Inflammatory macrophage treated with lipopolysaccharide for 1 hour (primary cell): Measurements from ENCODE around the gene GALNT7.
"Not testable (repeated sequence)": the region's sequence is repeated elsewhere in the genome, so short reads cannot be mapped to it uniquely, and the experiment has no call there.

Experiments used
- DNase-seq, 2 donors: peaks; one replicate each; pipeline ENCODE4 v3.0.0-alpha.2; 2020 to 2022

The GALNT7 gene

GRCh38 chr4:173167758-173168395 is 734 bp upstream of the GALNT7 start:
- DNase-seq: peak; percentile 26 to 27

GRCh38 chr4:173169178-173169427 is 492 bp downstream of the GALNT7 start:
- DNase-seq: no peak

GRCh38 chr4:173169428-173170181 is 994 bp downstream of the GALNT7 start:
- DNase-seq: peak; percentile 71 to 89

- no peak for DNase-seq
Observed at GRCh38 chr4:173170182-173170778, 1.7 kb downstream of the GALNT7 start.

- peak in 1 of 2 donors; percentile 41 for DNase-seq
Observed at GRCh38 chr4:173171098-173171497, 2.5 kb downstream of the GALNT7 start.

- peak in 1 of 2 donors; percentile 41 for DNase-seq
Observed at GRCh38 chr4:173171987-173172386, 3.4 kb downstream of the GALNT7 start.

- DNase-seq: no peak
Observed at GRCh38 chr4:173174184-173174583, 5.6 kb downstream of the GALNT7 start.

GRCh38 chr4:173174594-173175012 is 6.0 kb downstream of the GALNT7 start:
- peak; percentile 65 to 91 for DNase-seq

- no peak for DNase-seq
Observed at GRCh38 chr4:173176010-173176409, 7.4 kb downstream of the GALNT7 start.

- no peak for DNase-seq
Observed at GRCh38 chr4:173177232-173177631, 8.6 kb downstream of the GALNT7 start.

GRCh38 chr4:173178144-173178543 is 9.5 kb downstream of the GALNT7 start:
- DNase-seq: peak in 1 of 2 donors; percentile 35

GRCh38 chr4:173181848-173182247 is 13.2 kb downstream of the GALNT7 start:
- peak in 1 of 2 donors; percentile 33 for DNase-seq

GRCh38 chr4:173182403-173182802 is 13.8 kb downstream of the GALNT7 start:
- DNase-seq: no peak

- not testable (repeated sequence) for DNase-seq
Observed at GRCh38 chr4:173183659-173184247, 15.1 kb downstream of the GALNT7 start.

- DNase-seq: peak; percentile 69 to 78
Observed at GRCh38 chr4:173185847-173186510, 17.4 kb downstream of the GALNT7 start.

- DNase-seq: no peak
Observed at GRCh38 chr4:173187732-173188131, 19.1 kb downstream of the GALNT7 start.

GRCh38 chr4:173188648-173189047 is 20.0 kb downstream of the GALNT7 start:
- no peak for DNase-seq

- DNase-seq: no peak
Observed at GRCh38 chr4:173189117-173189693, 20.6 kb downstream of the GALNT7 start.

GRCh38 chr4:173191623-173192041 is 23.0 kb downstream of the GALNT7 start:
- no peak for DNase-seq

GRCh38 chr4:173192375-173193162 is 24.0 kb downstream of the GALNT7 start:
- DNase-seq: no peak

GRCh38 chr4:173194157-173194556 is 25.5 kb downstream of the GALNT7 start:
- DNase-seq: no peak

GRCh38 chr4:173195109-173195508 is 26.5 kb downstream of the GALNT7 start:
- DNase-seq: peak in 1 of 2 donors; percentile 82
